HG03457 (cell line): ENCODE results near the gene MARCKS.
A peak's percentile ranks its signal among the peaks of the same experiment; 100 is the strongest.

ENCODE experiments used
- ATAC-seq: cut with Tn5 transposase; IDR thresholded peaks from one replicate; pipeline ENCODE4 v1.9.1; 2021; ENCODE audit warnings: moderate number of reproducible peaks; ENCODE audit not compliant: unreplicated experiment

Gene MARCKS

GRCh38 chr6:113856625-113857555, at the start of gene MARCKS:
TSS of gene MARCKS (plus strand) at chr6:113857345. CDS start at chr6:113857746, 401 bp downstream.
- peak; percentile 25 for ATAC-seq

- peak; percentile 50 for ATAC-seq
These were observed 47.3 kb upstream of the MARCKS start for GRCh38 chr6:113809826-113810225.

GRCh38 chr6:113813142-113813541, 44.0 kb upstream of the MARCKS start:
- ATAC-seq: no peak

- ATAC-seq: no peak
These were observed 38.6 kb upstream of the MARCKS start for GRCh38 chr6:113818578-113818977.

GRCh38 chr6:113819169-113819830, 37.8 kb upstream of the MARCKS start:
- ATAC-seq: no peak

- ATAC-seq: no peak
These were observed 36.4 kb upstream of the MARCKS start for GRCh38 chr6:113820761-113821160.

- no peak for ATAC-seq
These were observed 35.7 kb upstream of the MARCKS start for GRCh38 chr6:113821445-113821844.

GRCh38 chr6:113823916-113824315, 33.2 kb upstream of the MARCKS start:
- no peak for ATAC-seq

GRCh38 chr6:113824411-113824810, 32.7 kb upstream of the MARCKS start:
- ATAC-seq: no peak

GRCh38 chr6:113824866-113825265, 32.3 kb upstream of the MARCKS start:
- no peak for ATAC-seq

- ATAC-seq: no peak
These were observed 31.4 kb upstream of the MARCKS start for GRCh38 chr6:113825781-113826180.

GRCh38 chr6:113828984-113829695, 28.0 kb upstream of the MARCKS start:
- ATAC-seq: no peak

GRCh38 chr6:113829696-113830045, 27.5 kb upstream of the MARCKS start:
- no peak for ATAC-seq

- no peak for ATAC-seq
These were observed 27.0 kb upstream of the MARCKS start for GRCh38 chr6:113830140-113830539.

- ATAC-seq: no peak
These were observed 23.6 kb upstream of the MARCKS start for GRCh38 chr6:113833537-113833936.

GRCh38 chr6:113837170-113837569, 20.0 kb upstream of the MARCKS start:
- ATAC-seq: no peak

GRCh38 chr6:113842165-113842564, 15.0 kb upstream of the MARCKS start:
- ATAC-seq: no peak

GRCh38 chr6:113843500-113844073, 13.6 kb upstream of the MARCKS start:
- no peak for ATAC-seq

- no peak for ATAC-seq
These were observed 10.6 kb upstream of the MARCKS start for GRCh38 chr6:113846577-113846976.

- no peak for ATAC-seq
These were observed 9.7 kb upstream of the MARCKS start for GRCh38 chr6:113847447-113847846.

- ATAC-seq: no peak
These were observed 8.9 kb upstream of the MARCKS start for GRCh38 chr6:113848280-113848679.
